PFSK-1 (cell line): ENCODE measurements around the gene CREM.

Source experiments
- FOXP2 ChIP-seq: optimal IDR thresholded peaks from 2 replicates; pipeline ENCODE3; 2011; ENCODE audit warnings: borderline replicate concordance, control low read depth, inconsistent platforms; ENCODE audit not compliant: insufficient read depth; ENCODE audit errors: extremely low read length, extremely low read depth
- POLR2AphosphoS5 ChIP-seq: IDR thresholded peaks from 2 replicates; pipeline ENCODE4 v1.6.1; 2012; ENCODE audit warnings: low read depth, mild to moderate bottlenecking, control low read depth, low read length, moderate library complexity
- SIN3A ChIP-seq: IDR thresholded peaks from 2 replicates; pipeline ENCODE4 v1.6.1; 2012; ENCODE audit warnings: mild to moderate bottlenecking, low read length, moderate library complexity, borderline replicate concordance; ENCODE audit not compliant: insufficient read depth
- TAF1 ChIP-seq: IDR thresholded peaks from 2 replicates; pipeline ENCODE4 v1.6.1; 2012; ENCODE audit warnings: low read length, control low read depth, borderline replicate concordance; ENCODE audit not compliant: insufficient read depth
- TF ChIP-seq, protein P1 (sequence below), 2 experiments: IDR thresholded peaks; 2 replicates each; pipeline versions ENCODE4 v1.6.1 to v1.8.0; 2011 to 2012; ENCODE audit warnings: low read depth in 2 of 2, low read length in 2 of 2, control low read depth in 1 of 2, inconsistent platforms in 1 of 2, mild to moderate bottlenecking in 1 of 2, moderate library complexity in 1 of 2; ENCODE audit not compliant: insufficient read depth in 1 of 2

The CREM gene

DNA sequence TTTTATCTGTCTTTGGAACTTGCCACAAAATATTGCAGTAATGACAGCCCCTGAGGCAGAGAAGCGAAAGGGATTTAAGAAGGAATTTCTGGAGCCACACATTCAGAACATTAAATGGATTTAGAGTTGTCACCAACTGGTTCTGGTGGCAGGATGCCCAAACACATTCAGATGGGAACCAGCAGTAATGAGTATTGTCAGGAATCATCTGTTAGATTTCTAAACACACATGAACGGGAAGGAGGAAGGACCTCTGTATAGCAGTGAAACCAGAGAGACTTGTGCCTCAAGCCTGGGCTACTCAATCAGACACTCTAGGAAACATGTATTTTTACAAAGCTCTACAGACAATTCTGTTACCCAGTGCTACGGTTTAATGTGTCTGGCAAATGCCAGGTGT, 105.9 kb downstream of the CREM start:
- no peak for TF ChIP-seq FOXP2
- TF ChIP-seq TAF1 = no peak
- no peak for TF ChIP-seq POLR2AphosphoS5
- TF ChIP-seq SIN3A = no peak
- TF ChIP-seq, protein P1, sequence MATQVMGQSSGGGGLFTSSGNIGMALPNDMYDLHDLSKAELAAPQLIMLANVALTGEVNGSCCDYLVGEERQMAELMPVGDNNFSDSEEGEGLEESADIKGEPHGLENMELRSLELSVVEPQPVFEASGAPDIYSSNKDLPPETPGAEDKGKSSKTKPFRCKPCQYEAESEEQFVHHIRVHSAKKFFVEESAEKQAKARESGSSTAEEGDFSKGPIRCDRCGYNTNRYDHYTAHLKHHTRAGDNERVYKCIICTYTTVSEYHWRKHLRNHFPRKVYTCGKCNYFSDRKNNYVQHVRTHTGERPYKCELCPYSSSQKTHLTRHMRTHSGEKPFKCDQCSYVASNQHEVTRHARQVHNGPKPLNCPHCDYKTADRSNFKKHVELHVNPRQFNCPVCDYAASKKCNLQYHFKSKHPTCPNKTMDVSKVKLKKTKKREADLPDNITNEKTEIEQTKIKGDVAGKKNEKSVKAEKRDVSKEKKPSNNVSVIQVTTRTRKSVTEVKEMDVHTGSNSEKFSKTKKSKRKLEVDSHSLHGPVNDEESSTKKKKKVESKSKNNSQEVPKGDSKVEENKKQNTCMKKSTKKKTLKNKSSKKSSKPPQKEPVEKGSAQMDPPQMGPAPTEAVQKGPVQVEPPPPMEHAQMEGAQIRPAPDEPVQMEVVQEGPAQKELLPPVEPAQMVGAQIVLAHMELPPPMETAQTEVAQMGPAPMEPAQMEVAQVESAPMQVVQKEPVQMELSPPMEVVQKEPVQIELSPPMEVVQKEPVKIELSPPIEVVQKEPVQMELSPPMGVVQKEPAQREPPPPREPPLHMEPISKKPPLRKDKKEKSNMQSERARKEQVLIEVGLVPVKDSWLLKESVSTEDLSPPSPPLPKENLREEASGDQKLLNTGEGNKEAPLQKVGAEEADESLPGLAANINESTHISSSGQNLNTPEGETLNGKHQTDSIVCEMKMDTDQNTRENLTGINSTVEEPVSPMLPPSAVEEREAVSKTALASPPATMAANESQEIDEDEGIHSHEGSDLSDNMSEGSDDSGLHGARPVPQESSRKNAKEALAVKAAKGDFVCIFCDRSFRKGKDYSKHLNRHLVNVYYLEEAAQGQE (IDR thresholded peaks at IDR 0.05; ENCODE audit: insufficient read depth in 1 of 2, low read depth in 2 of 2, low read length in 2 of 2) = no peak

DNA sequence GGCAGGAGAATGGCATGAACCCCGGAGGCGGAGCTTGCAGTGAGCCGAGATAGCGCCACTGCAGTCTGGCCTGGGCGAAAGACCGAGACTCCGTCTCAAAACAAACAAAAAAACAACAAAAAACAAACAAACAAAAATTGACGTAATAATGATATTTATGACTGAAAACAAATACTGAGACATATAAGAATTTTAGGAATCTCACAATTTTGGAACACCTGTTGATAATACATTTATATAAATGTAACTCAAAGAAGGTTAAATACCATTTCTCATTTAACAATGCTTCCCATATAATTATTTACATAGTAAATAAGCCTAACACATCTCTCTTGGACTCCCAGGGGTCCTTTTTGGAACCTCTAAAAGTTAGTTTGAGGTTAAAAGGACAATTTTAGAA, 107.4 kb downstream of the CREM start:
- TF ChIP-seq SIN3A (no peak), POLR2AphosphoS5 (no peak), FOXP2 (no peak), TAF1 (no peak)
- TF ChIP-seq, protein P1 (IDR thresholded peaks at IDR 0.05; ENCODE audit: insufficient read depth in 1 of 2, low read depth in 2 of 2, low read length in 2 of 2) = no peak

DNA sequence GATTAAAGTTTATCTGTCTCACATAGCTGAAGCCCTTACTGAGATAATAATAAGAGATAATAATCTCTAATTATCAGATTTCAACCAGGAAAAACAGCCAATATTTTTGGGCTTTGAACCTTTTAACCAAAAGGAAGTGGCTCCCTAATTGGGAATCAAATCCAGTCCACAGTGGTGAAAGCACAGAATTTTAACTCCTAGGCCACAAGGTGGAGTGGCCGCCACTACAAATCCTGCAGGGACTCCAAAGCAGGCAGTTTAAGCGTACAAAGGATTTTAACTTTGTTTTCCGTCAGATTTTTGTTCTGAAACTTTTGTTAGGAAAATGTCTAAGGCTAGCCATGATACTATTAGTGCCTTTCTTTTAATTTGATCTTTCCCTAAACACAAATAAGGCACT, 110.1 kb downstream of the CREM start:
- no peak for TF ChIP-seq TAF1
- no peak for TF ChIP-seq SIN3A
- TF ChIP-seq, protein P1 (IDR thresholded peaks at IDR 0.05; ENCODE audit: insufficient read depth in 1 of 2, low read depth in 2 of 2, low read length in 2 of 2) = no peak
- no peak for TF ChIP-seq FOXP2
- no peak for TF ChIP-seq POLR2AphosphoS5

DNA sequence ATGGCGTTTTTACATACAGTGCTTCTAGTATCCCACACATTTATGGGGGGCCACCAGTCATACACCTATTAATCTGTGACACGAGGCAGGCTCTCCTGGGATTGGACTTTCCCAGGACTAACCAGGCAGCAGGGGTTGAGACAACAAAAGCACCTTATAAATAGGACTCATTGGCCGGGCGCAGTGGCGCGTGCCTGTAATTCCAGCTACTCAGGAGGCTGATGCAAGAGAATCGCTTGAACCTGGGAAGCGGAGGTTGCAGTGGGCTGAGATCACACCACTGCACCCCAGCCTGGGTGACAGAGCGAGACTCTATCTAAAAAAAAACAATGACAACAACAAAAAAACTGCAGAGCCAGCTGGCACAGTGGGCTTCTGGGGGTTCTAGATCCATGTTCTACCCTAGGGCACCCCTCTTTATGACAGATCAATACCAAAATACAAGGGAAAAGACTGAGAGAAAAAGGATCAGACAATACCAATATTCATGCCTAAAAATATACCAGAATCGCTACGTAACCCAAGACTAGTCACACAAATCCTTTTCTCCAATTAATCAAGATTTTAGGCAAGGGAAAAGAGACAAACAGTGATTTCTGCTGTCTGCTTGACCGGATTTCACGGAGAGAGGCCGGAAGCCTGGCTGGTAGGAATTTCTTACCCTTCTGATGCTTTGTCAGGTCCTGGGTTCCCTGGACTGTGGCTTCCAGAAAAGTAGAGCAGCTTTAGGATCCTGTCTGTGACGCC, 111.3 kb downstream of the CREM start:
- TF ChIP-seq, protein P1 (IDR thresholded peaks at IDR 0.05; ENCODE audit: insufficient read depth in 1 of 2, low read depth in 2 of 2, low read length in 2 of 2) = no peak
- TF ChIP-seq SIN3A (no peak), POLR2AphosphoS5 (no peak), TAF1 (no peak), FOXP2 (no peak)

DNA sequence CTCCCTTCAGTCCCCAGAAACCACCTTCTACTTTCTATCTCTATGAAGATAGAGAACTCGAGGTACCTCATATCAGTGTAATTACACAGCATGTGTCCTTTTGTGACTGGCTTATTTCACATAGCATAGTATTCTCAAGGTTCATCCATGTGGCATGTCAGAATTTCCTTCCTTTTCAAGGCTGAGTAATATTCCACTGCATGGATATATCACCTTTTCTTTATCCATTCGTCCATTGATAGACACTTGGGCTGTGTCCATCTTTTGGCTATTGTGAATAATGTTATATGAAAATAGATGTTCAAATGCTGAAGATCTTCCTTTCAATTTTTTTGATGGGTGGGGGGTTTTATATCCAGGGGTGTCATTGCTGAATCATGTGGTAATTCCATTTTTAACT, 117.9 kb downstream of the CREM start:
- no peak for TF ChIP-seq TAF1
- no peak for TF ChIP-seq SIN3A
- no peak for TF ChIP-seq FOXP2
- TF ChIP-seq POLR2AphosphoS5 = no peak
- TF ChIP-seq, protein P1 (IDR thresholded peaks at IDR 0.05; ENCODE audit: insufficient read depth in 1 of 2, low read depth in 2 of 2, low read length in 2 of 2) = no peak
